Type B pancreatic cell (in vitro differentiated cells): Measurements from ENCODE around the gene ESYT3. TPM values are rescaled to one million over a fixed set of nuclear protein-coding genes. Genes with fewer than 3 reads are reported as not detected.

Source experiments
- DNase-seq: peaks from one replicate; pipeline ENCODE4 v3.0.0; 2021; ENCODE audit warnings: mixed read lengths; ENCODE audit not compliant: unreplicated experiment; ENCODE audit errors: extremely low spot score
- H3K27ac Mint-ChIP-seq: 2 replicates; pipeline ENCODE4 v1.8.0; 2021; ENCODE audit warnings: mild to moderate bottlenecking, mixed read lengths
- H3K27me3 Mint-ChIP-seq: 2 replicates; pipeline ENCODE4 v1.8.0; 2021; ENCODE audit warnings: mixed read lengths
- H3K36me3 Mint-ChIP-seq: 2 replicates; pipeline ENCODE4 v1.8.0; 2021; ENCODE audit warnings: mixed read lengths
- H3K4me1 Mint-ChIP-seq: one replicate; pipeline ENCODE4 v1.8.0; 2021; ENCODE audit warnings: mixed read lengths; ENCODE audit not compliant: unreplicated experiment
- H3K4me3 Mint-ChIP-seq: 2 replicates; pipeline ENCODE4 v1.8.0; 2021; ENCODE audit warnings: mild to moderate bottlenecking, mixed read lengths
- H3K9me3 Mint-ChIP-seq: 2 replicates; pipeline ENCODE4 v1.8.0; 2021; ENCODE audit warnings: mixed read lengths
- CTCF ChIP-seq: fragments of 200-600 bp; sonication (generic); conservative IDR thresholded peaks from 2 replicates; pipeline ENCODE4 v1.5.0; 2021; ENCODE audit warnings: antibody characterized with exemption, mild to moderate bottlenecking
- total RNA-seq: library from RNA; stranded (reverse); gene quantifications from 2 replicates; pipeline ENCODE4 v1.2.1, GENCODE V29; 2021; ENCODE audit warnings: low replicate concordance

The ESYT3 gene
- total RNA-seq, 1 donor from 2014 or later, result 2.0 TPM

GRCh38 chr3:138460536-138461205 lies 26.3 kb downstream of the ESYT3 start:
- Mint-ChIP-seq H3K4me3 (no peak overlapping the region), H3K36me3 (no peaks in the 10 kb centered on the region), H3K9me3 (no peaks in the 10 kb centered on the region), H3K4me1 (no peaks in the 10 kb centered on the region), H3K27me3 (no peaks in the 10 kb centered on the region), H3K27ac (no peak overlapping the region)
- no peak for DNase-seq
- no peak for TF ChIP-seq CTCF

DNA sequence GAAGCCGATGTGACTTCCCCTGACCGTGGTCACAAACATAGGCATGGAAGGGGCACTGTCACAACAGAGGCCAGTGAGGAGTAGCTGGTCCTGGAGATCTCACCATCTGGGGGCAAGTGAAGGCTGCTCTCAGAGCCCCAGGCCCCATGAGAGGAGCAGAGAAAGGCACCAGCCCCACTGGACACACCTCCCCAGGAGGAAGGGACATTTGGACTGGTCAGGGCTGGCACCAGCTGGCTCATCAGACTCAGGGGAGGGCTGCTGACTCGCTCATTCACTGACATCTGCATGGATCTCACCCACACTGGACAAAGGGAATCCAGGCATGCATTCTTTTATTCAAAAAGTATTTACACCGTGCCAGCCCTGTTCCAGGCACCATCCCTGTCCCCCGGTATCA lies 26.8 kb downstream of the ESYT3 start:
- DNase-seq, result peak; percentile 43
- no peak for TF ChIP-seq CTCF
- no peak overlapping the region for H3K27ac Mint-ChIP-seq
- peaks cover 4% of the 10 kb centered on the region for H3K4me1 Mint-ChIP-seq
- no peaks in the 10 kb centered on the region for H3K9me3 Mint-ChIP-seq
- H3K4me3 Mint-ChIP-seq, result no peak overlapping the region
- no peaks in the 10 kb centered on the region for H3K27me3 Mint-ChIP-seq
- no peaks in the 10 kb centered on the region for H3K36me3 Mint-ChIP-seq

- Mint-ChIP-seq H3K4me1 (peaks cover 9% of the 10 kb centered on the region), H3K27ac (no peak overlapping the region), H3K36me3 (no peaks in the 10 kb centered on the region), H3K27me3 (no peaks in the 10 kb centered on the region), H3K4me3 (no peak overlapping the region), H3K9me3 (no peaks in the 10 kb centered on the region)
- no peak for TF ChIP-seq CTCF
- peak; percentile 45 for DNase-seq
Observed at GRCh38 chr3:138461896-138462295, 27.5 kb downstream of the ESYT3 start.

GRCh38 chr3:138463724-138464490 lies 29.5 kb downstream of the ESYT3 start:
- no peak for TF ChIP-seq CTCF
- no peaks in the 10 kb centered on the region for H3K27me3 Mint-ChIP-seq
- no peak overlapping the region for H3K27ac Mint-ChIP-seq
- no peak overlapping the region for H3K4me3 Mint-ChIP-seq
- H3K36me3 Mint-ChIP-seq, result no peaks in the 10 kb centered on the region
- H3K4me1 Mint-ChIP-seq, result peaks cover 9% of the 10 kb centered on the region
- no peaks in the 10 kb centered on the region for H3K9me3 Mint-ChIP-seq
- DNase-seq, result no peak

GRCh38 chr3:138464491-138464860 lies 30.1 kb downstream of the ESYT3 start:
- DNase-seq, result no peak

More at GRCh38 chr3:138464491-138464860, 30.1 kb downstream of the ESYT3 start:
- H3K36me3 Mint-ChIP-seq, result no peaks in the 10 kb centered on the region
- H3K4me3 Mint-ChIP-seq, result no peak overlapping the region
- H3K27ac Mint-ChIP-seq, result no peak overlapping the region
- no peaks in the 10 kb centered on the region for H3K27me3 Mint-ChIP-seq
- peaks cover 9% of the 10 kb centered on the region for H3K4me1 Mint-ChIP-seq
- no peaks in the 10 kb centered on the region for H3K9me3 Mint-ChIP-seq
- TF ChIP-seq CTCF, result no peak
